ENCODE results near the gene WASF2. TPM values are rescaled to one million over a fixed set of nuclear protein-coding genes. Genes with fewer than 3 reads are reported as not detected.
A peak's percentile ranks its signal among the peaks of the same experiment; 100 is the strongest.

The WASF2 gene
- total RNA-seq, 1 donor, result 33.0 TPM

- no peak overlapping the region for H3K4me3 ChIP-seq (ENCODE audit: low read depth, low read length)
- peak; percentile 33 for TF ChIP-seq CTCF (IDR thresholded peaks at IDR 0.05; ENCODE audit: insufficient read depth, low read length)
- DNase-seq (ENCODE audit: low read depth), result peak; percentile 82
Measured at GRCh38 chr1:27403065-27403726, 86.8 kb downstream of the WASF2 start.

- no peak overlapping the region for H3K4me3 ChIP-seq (ENCODE audit: low read depth, low read length)
- peak; percentile 73 for DNase-seq (ENCODE audit: low read depth)
- TF ChIP-seq CTCF (IDR thresholded peaks at IDR 0.05; ENCODE audit: insufficient read depth, low read length), result peak; percentile 70
Measured at GRCh38 chr1:27402349-27402754, 87.6 kb downstream of the WASF2 start.

- no peak for DNase-seq (ENCODE audit: low read depth)
- no peak overlapping the region for H3K4me3 ChIP-seq (ENCODE audit: low read depth, low read length)
- TF ChIP-seq CTCF (IDR thresholded peaks at IDR 0.05; ENCODE audit: insufficient read depth, low read length), result no peak
Measured at GRCh38 chr1:27400963-27401341, 89.0 kb downstream of the WASF2 start.

GRCh38 chr1:27400082-27400962, 89.6 kb downstream of the WASF2 start:
- no peak overlapping the region for H3K4me3 ChIP-seq (ENCODE audit: low read depth, low read length)
- no peak for TF ChIP-seq CTCF (IDR thresholded peaks at IDR 0.05; ENCODE audit: insufficient read depth, low read length)
- DNase-seq (ENCODE audit: low read depth), result peak; percentile 43

GRCh38 chr1:27399251-27400025, 90.5 kb downstream of the WASF2 start:
- no peak for TF ChIP-seq CTCF (IDR thresholded peaks at IDR 0.05; ENCODE audit: insufficient read depth, low read length)
- no peak for DNase-seq (ENCODE audit: low read depth)
- H3K4me3 ChIP-seq (ENCODE audit: low read depth, low read length), result no peak overlapping the region

- no peak for DNase-seq (ENCODE audit: low read depth)
- no peak for TF ChIP-seq CTCF (IDR thresholded peaks at IDR 0.05; ENCODE audit: insufficient read depth, low read length)
- H3K4me3 ChIP-seq (ENCODE audit: low read depth, low read length), result no peak overlapping the region
Measured at GRCh38 chr1:27398405-27399149, 91.4 kb downstream of the WASF2 start.
